IPS-NIHi7 (cell line): ENCODE measurements around the gene DBH.

Source experiments
- DNase-seq: peaks from one replicate; pipeline ENCODE4 v3.0.0; 2012; ENCODE audit warnings: mixed read lengths; ENCODE audit errors: extremely low spot score

Gene DBH

GRCh38 chr9:133643978-133644760 is 8.0 kb downstream of the DBH start:
- DNase-seq, result no peak

- no peak for DNase-seq
Measured at GRCh38 chr9:133645021-133645765, 9.0 kb downstream of the DBH start.

- no peak for DNase-seq
Measured at GRCh38 chr9:133647148-133647547, 11.0 kb downstream of the DBH start.

- DNase-seq, result no peak
Measured at GRCh38 chr9:133647765-133648469, 11.8 kb downstream of the DBH start.

- DNase-seq, result no peak
Measured at GRCh38 chr9:133649194-133649593, 13.0 kb downstream of the DBH start.

- DNase-seq, result no peak
Measured at GRCh38 chr9:133650026-133650425, 13.9 kb downstream of the DBH start.

GRCh38 chr9:133653638-133654037 is 17.5 kb downstream of the DBH start:
- DNase-seq, result no peak

- DNase-seq, result no peak
Measured at GRCh38 chr9:133654736-133655657, 18.8 kb downstream of the DBH start.

GRCh38 chr9:133655701-133656100 is 19.5 kb downstream of the DBH start:
- no peak for DNase-seq

GRCh38 chr9:133656211-133657119 is 20.3 kb downstream of the DBH start:
- no peak for DNase-seq

- DNase-seq, result no peak
Measured at GRCh38 chr9:133657120-133657661, 21.0 kb downstream of the DBH start.

- peak; percentile 73 for DNase-seq
Measured at GRCh38 chr9:133658442-133659431, 22.6 kb downstream of the DBH start.

GRCh38 chr9:133659516-133659915 is 23.4 kb downstream of the DBH start:
- no peak for DNase-seq

GRCh38 chr9:133661846-133662540 is 25.8 kb downstream of the DBH start:
- no peak for DNase-seq

GRCh38 chr9:133664173-133665050 is 28.2 kb downstream of the DBH start:
- no peak for DNase-seq

- DNase-seq, result no peak
Measured at GRCh38 chr9:133665096-133665495, 28.9 kb downstream of the DBH start.

GRCh38 chr9:133665535-133665934 is 29.4 kb downstream of the DBH start:
- no peak for DNase-seq
